Measurements from ENCODE around the gene SLC22A2.

Gene SLC22A2

GRCh38 chr6:160227038-160227768, 31.4 kb downstream of the SLC22A2 start:
- Histone ChIP-seq H3K9me3 (ENCODE audit: control insufficient read depth, insufficient read depth, low read depth, low read length) (peaks cover 2% of the 10 kb centered on the region; the same call in 1 of the 2 replicates), H3K36me3 (ENCODE audit: control insufficient read depth, insufficient read depth, low read length) (no peaks in the 10 kb centered on the region), H3K4me3 (ENCODE audit: low read depth, low read length) (no peak overlapping the region), H3K27me3 (ENCODE audit: control insufficient read depth, insufficient read depth, low read length) (no peaks in the 10 kb centered on the region), H3K9ac (ENCODE audit: low read length) (peak overlapping the region; percentile 66), H3K27ac (ENCODE audit: low read depth, low read length) (peak overlapping the region; percentile 83), H3K4me1 (ENCODE audit: control insufficient read depth, insufficient read depth, low read length) (peaks cover 35% of the 10 kb centered on the region)

- peaks cover 36% of the 10 kb centered on the region for H3K4me1 ChIP-seq (ENCODE audit: control insufficient read depth, insufficient read depth, low read length)
- peak overlapping the region; percentile 66 for H3K9ac ChIP-seq (ENCODE audit: low read length)
- H3K9me3 ChIP-seq (ENCODE audit: control insufficient read depth, insufficient read depth, low read depth, low read length) = peaks cover 2% of the 10 kb centered on the region; the same call in 1 of the 2 replicates
- H3K27me3 ChIP-seq (ENCODE audit: control insufficient read depth, insufficient read depth, low read length) = no peaks in the 10 kb centered on the region
- H3K4me3 ChIP-seq (ENCODE audit: low read depth, low read length) = no peak overlapping the region
- H3K36me3 ChIP-seq (ENCODE audit: control insufficient read depth, insufficient read depth, low read length) = no peaks in the 10 kb centered on the region
- H3K27ac ChIP-seq (ENCODE audit: low read depth, low read length) = peak overlapping the region; percentile 83
Observed at GRCh38 chr6:160226118-160226591, 32.5 kb downstream of the SLC22A2 start.

GRCh38 chr6:160224639-160225237, 33.9 kb downstream of the SLC22A2 start:
- Histone ChIP-seq H3K9me3 (ENCODE audit: control insufficient read depth, insufficient read depth, low read depth, low read length) (no peaks in the 10 kb centered on the region; the same call in 1 of the 2 replicates), H3K4me3 (ENCODE audit: low read depth, low read length) (no peak overlapping the region), H3K36me3 (ENCODE audit: control insufficient read depth, insufficient read depth, low read length) (no peaks in the 10 kb centered on the region), H3K27ac (ENCODE audit: low read depth, low read length) (no peak overlapping the region; the same call in 1 of the 2 replicates), H3K27me3 (ENCODE audit: control insufficient read depth, insufficient read depth, low read length) (no peaks in the 10 kb centered on the region), H3K4me1 (ENCODE audit: control insufficient read depth, insufficient read depth, low read length) (peaks cover 36% of the 10 kb centered on the region), H3K9ac (ENCODE audit: low read length) (no peak overlapping the region)

- H3K36me3 ChIP-seq (ENCODE audit: control insufficient read depth, insufficient read depth, low read length) = no peaks in the 10 kb centered on the region
- no peaks in the 10 kb centered on the region for H3K27me3 ChIP-seq (ENCODE audit: control insufficient read depth, insufficient read depth, low read length)
- peaks cover 11% of the 10 kb centered on the region; the same call in 1 of the 2 replicates for H3K9me3 ChIP-seq (ENCODE audit: control insufficient read depth, insufficient read depth, low read depth, low read length)
- H3K27ac ChIP-seq (ENCODE audit: low read depth, low read length) = no peak overlapping the region; the same call in 1 of the 2 replicates
- peaks cover 34% of the 10 kb centered on the region for H3K4me1 ChIP-seq (ENCODE audit: control insufficient read depth, insufficient read depth, low read length)
- H3K4me3 ChIP-seq (ENCODE audit: low read depth, low read length) = no peak overlapping the region
- peak overlapping the region; percentile 22 for H3K9ac ChIP-seq (ENCODE audit: low read length)
Observed at GRCh38 chr6:160222491-160222890, 36.1 kb downstream of the SLC22A2 start.

GRCh38 chr6:160221918-160222317, 36.7 kb downstream of the SLC22A2 start:
- Histone ChIP-seq H3K9me3 (ENCODE audit: control insufficient read depth, insufficient read depth, low read depth, low read length) (peaks cover 11% of the 10 kb centered on the region; the same call in 1 of the 2 replicates), H3K27ac (ENCODE audit: low read depth, low read length) (no peak overlapping the region), H3K4me1 (ENCODE audit: control insufficient read depth, insufficient read depth, low read length) (peaks cover 29% of the 10 kb centered on the region), H3K36me3 (ENCODE audit: control insufficient read depth, insufficient read depth, low read length) (no peaks in the 10 kb centered on the region), H3K4me3 (ENCODE audit: low read depth, low read length) (no peak overlapping the region), H3K9ac (ENCODE audit: low read length) (no peak overlapping the region), H3K27me3 (ENCODE audit: control insufficient read depth, insufficient read depth, low read length) (no peaks in the 10 kb centered on the region)

GRCh38 chr6:160221423-160221822, 37.2 kb downstream of the SLC22A2 start:
- Histone ChIP-seq H3K27me3 (ENCODE audit: control insufficient read depth, insufficient read depth, low read length) (no peaks in the 10 kb centered on the region), H3K9me3 (ENCODE audit: control insufficient read depth, insufficient read depth, low read depth, low read length) (peaks cover 11% of the 10 kb centered on the region; the same call in 1 of the 2 replicates), H3K4me1 (ENCODE audit: control insufficient read depth, insufficient read depth, low read length) (peaks cover 24% of the 10 kb centered on the region), H3K36me3 (ENCODE audit: control insufficient read depth, insufficient read depth, low read length) (no peaks in the 10 kb centered on the region), H3K27ac (ENCODE audit: low read depth, low read length) (no peak overlapping the region), H3K9ac (ENCODE audit: low read length) (no peak overlapping the region), H3K4me3 (ENCODE audit: low read depth, low read length) (no peak overlapping the region)

GRCh38 chr6:160218810-160219209, 39.8 kb downstream of the SLC22A2 start:
- Histone ChIP-seq H3K36me3 (ENCODE audit: control insufficient read depth, insufficient read depth, low read length) (no peaks in the 10 kb centered on the region), H3K4me1 (ENCODE audit: control insufficient read depth, insufficient read depth, low read length) (peaks cover 11% of the 10 kb centered on the region), H3K9ac (ENCODE audit: low read length) (no peak overlapping the region)

GRCh38 chr6:160217863-160218262, 40.8 kb downstream of the SLC22A2 start:
- no peak overlapping the region for H3K4me3 ChIP-seq (ENCODE audit: low read depth, low read length)
- H3K36me3 ChIP-seq (ENCODE audit: control insufficient read depth, insufficient read depth, low read length) = no peaks in the 10 kb centered on the region
- no peaks in the 10 kb centered on the region for H3K27me3 ChIP-seq (ENCODE audit: control insufficient read depth, insufficient read depth, low read length)
- no peak overlapping the region for H3K27ac ChIP-seq (ENCODE audit: low read depth, low read length)
- H3K4me1 ChIP-seq (ENCODE audit: control insufficient read depth, insufficient read depth, low read length) = peaks cover 8% of the 10 kb centered on the region
- H3K9ac ChIP-seq (ENCODE audit: low read length) = no peak overlapping the region
- peaks cover 23% of the 10 kb centered on the region for H3K9me3 ChIP-seq (ENCODE audit: control insufficient read depth, insufficient read depth, low read depth, low read length)

More at GRCh38 chr6:160218810-160219209, 39.8 kb downstream of the SLC22A2 start:
- Histone ChIP-seq H3K27ac (ENCODE audit: low read depth, low read length) (no peak overlapping the region), H3K27me3 (ENCODE audit: control insufficient read depth, insufficient read depth, low read length) (no peaks in the 10 kb centered on the region), H3K4me3 (ENCODE audit: low read depth, low read length) (no peak overlapping the region), H3K9me3 (ENCODE audit: control insufficient read depth, insufficient read depth, low read depth, low read length) (peaks cover 23% of the 10 kb centered on the region)

- no peak overlapping the region for H3K27ac ChIP-seq (ENCODE audit: low read depth, low read length)
- no peaks in the 10 kb centered on the region for H3K36me3 ChIP-seq (ENCODE audit: control insufficient read depth, insufficient read depth, low read length)
- no peak overlapping the region for H3K4me3 ChIP-seq (ENCODE audit: low read depth, low read length)
- H3K9ac ChIP-seq (ENCODE audit: low read length) = no peak overlapping the region
- peaks cover 23% of the 10 kb centered on the region for H3K9me3 ChIP-seq (ENCODE audit: control insufficient read depth, insufficient read depth, low read depth, low read length)
- no peaks in the 10 kb centered on the region for H3K27me3 ChIP-seq (ENCODE audit: control insufficient read depth, insufficient read depth, low read length)
- no peaks in the 10 kb centered on the region; the same call in 1 of the 2 replicates for H3K4me1 ChIP-seq (ENCODE audit: control insufficient read depth, insufficient read depth, low read length)
Observed at GRCh38 chr6:160217073-160217472, 41.5 kb downstream of the SLC22A2 start.

GRCh38 chr6:160215232-160215631, 43.4 kb downstream of the SLC22A2 start:
- Histone ChIP-seq H3K27ac (ENCODE audit: low read depth, low read length) (no peak overlapping the region), H3K27me3 (ENCODE audit: control insufficient read depth, insufficient read depth, low read length) (no peaks in the 10 kb centered on the region), H3K4me1 (ENCODE audit: control insufficient read depth, insufficient read depth, low read length) (no peaks in the 10 kb centered on the region), H3K36me3 (ENCODE audit: control insufficient read depth, insufficient read depth, low read length) (no peaks in the 10 kb centered on the region), H3K9me3 (ENCODE audit: control insufficient read depth, insufficient read depth, low read depth, low read length) (peaks cover 23% of the 10 kb centered on the region), H3K4me3 (ENCODE audit: low read depth, low read length) (no peak overlapping the region), H3K9ac (ENCODE audit: low read length) (no peak overlapping the region)

GRCh38 chr6:160207618-160208017, 51.0 kb downstream of the SLC22A2 start:
- H3K4me1 ChIP-seq (ENCODE audit: control insufficient read depth, insufficient read depth, low read length) = no peaks in the 10 kb centered on the region
- no peaks in the 10 kb centered on the region for H3K36me3 ChIP-seq (ENCODE audit: control insufficient read depth, insufficient read depth, low read length)
- H3K9ac ChIP-seq (ENCODE audit: low read length) = no peak overlapping the region
- H3K4me3 ChIP-seq (ENCODE audit: low read depth, low read length) = no peak overlapping the region
- H3K27ac ChIP-seq (ENCODE audit: low read depth, low read length) = no peak overlapping the region
- no peaks in the 10 kb centered on the region for H3K27me3 ChIP-seq (ENCODE audit: control insufficient read depth, insufficient read depth, low read length)
- peaks cover 23% of the 10 kb centered on the region for H3K9me3 ChIP-seq (ENCODE audit: control insufficient read depth, insufficient read depth, low read depth, low read length)
